Embryonic facial prominence (tissue), 1 donor: ENCODE data around the gene LSM10.

Experiments
- DNase-seq: peaks from one replicate; pipeline ENCODE4 v3.0.0-alpha.2; 2016; ENCODE audit errors: extremely low spot score

LSM10 gene

DNA sequence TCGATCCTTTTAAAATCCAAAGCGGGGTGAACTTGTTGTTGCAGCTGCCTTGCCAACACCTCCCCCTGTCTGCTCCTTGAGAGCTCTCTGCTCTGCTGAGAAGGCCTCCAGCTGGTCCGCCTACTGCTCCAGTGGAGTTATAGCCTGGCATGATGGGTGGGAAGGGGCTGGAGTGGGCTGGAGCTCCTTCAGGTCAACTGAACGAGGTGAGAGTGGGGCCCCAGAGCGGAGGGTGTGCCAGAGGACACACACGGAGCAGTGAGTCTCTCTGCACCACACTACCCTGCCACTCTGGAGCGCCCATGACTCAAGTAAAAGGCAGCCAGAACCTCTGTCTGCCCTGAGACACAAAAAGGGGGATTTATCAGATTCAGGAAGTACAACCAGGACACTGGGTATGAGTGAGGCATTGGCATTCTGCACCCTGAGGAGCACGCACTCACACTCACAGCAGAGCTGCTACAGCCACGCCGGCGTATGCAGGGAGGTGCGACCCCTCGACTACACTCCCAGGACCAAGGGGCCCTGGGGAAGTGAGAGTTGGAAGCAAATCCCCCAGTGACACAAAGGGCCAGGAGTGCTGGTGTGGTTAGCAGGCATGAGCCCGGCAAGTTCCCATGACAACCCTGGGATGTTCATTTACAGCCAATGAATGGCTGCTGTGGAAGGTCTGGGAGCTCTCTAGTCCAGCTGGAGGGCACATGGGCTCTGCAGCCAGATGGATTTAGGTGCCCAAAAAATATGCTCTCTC lies 46.3 kb downstream of the LSM10 start:
- no peak for DNase-seq

DNA sequence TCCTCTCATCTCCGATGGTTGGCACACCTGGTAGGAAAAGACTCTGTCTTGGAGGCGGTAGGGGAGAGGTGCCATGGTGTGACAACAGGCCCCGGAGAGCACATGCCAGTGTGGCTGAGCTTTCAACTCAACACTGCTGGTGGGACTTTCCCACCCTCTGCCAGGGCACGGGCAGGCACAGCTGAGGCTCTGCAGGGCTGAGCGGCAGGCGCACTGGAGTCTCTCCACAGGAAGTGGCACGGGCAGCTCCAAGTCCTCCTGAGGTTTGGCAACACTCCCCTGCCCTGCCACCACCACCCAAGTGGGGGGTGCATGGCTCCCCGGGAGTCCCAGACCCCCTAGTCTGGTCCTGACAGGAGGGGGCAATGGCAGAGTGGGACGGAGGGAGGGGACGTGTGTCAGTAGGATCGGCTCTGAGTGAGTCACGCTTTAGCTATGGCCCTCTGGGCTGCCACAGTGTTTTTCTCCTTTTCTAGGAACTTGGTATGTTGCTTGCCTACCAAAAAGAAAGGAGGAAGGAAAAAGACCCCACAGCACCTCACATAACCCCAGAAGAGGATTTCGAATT lies 47.0 kb downstream of the LSM10 start:
- no peak for DNase-seq

DNA sequence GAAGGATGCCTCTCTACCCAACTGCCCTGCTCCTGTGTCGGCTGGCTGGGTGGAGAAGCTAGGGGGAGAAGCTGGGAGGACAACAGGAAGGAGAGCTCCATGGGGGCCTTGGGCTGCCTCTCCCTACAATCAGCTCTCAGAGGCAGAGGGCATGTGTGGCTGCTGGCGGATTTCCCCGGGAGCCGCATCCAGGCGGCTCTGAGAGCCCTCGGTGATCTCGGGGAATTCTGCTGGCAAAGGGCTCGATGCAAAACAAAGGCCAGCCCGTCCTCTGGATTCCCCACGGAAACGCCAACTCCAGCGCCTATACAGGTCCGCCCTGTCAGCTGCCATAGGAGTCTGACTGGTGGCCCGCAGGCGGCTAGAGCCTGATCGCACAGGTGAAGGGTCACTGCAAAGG lies 47.9 kb downstream of the LSM10 start:
- no peak for DNase-seq

- DNase-seq: no peak
These were observed 48.5 kb downstream of the LSM10 start for GRCh38 chr1:36349241-36349671.

DNA sequence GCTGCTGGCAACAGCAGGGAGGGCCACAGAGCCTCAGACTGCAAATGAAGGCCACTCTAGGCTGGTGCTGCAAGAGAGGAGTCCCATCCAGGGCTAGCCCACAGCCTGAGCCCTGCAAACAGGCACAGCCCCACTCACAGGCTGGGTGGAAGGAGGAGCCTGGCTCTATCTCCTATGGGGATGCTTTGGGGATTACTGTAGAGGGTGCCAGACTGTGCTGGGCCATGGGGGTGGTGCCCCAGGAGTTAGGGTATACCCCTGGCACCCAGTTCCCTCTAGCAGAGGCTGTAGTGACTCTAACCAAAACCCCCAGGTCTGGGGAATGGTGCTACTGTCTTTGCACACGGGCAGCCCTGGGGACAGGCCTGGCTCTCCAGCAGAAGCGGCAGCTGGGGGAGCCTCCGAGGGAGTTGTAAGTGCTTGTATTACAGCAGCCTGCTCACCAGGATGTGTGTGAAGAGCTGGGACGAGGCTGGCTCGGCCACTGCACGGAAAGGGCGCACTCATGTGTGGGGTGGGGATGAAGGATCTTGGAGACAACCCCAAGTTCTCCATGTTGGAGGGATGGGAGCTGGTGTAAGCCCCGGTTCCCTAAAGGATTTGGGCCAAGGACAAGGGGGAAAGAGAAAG lies 50.9 kb downstream of the LSM10 start:
- no peak for DNase-seq

DNA sequence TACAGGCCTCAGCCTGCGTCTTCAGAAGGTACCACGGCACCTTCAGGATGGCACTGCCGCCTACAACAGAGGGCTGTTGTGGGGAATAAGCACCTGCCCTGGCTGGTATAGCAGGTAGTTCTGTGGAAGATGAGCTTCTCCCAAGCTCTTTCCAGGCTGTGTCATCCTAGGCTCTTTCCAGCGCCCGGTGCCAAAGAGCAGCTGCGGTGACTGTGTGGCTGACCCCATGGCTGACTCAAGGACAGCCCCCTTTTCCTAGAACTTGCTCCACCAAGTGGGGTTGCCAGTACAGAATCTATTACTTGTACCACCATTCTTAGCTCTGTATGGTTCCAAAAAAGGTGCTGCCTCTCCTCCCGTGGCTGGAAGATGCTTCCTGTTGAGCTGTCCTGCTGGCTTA lies 52.4 kb downstream of the LSM10 start:
- DNase-seq: no peak

DNA sequence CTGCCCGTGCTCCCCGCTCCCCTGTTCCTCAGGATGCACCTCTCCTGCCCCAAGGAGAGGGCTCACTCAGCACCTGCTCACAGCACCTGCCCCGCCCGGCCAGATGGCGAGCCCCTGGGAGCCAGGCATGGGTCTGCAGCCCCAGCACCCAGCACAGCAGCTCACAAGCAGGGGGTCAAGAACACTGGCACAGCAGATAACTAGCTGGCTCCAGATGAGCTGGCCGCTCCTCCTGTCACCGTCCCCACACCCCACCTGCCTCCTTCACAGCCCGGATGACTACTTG lies 53.4 kb downstream of the LSM10 start:
- DNase-seq: no peak

DNA sequence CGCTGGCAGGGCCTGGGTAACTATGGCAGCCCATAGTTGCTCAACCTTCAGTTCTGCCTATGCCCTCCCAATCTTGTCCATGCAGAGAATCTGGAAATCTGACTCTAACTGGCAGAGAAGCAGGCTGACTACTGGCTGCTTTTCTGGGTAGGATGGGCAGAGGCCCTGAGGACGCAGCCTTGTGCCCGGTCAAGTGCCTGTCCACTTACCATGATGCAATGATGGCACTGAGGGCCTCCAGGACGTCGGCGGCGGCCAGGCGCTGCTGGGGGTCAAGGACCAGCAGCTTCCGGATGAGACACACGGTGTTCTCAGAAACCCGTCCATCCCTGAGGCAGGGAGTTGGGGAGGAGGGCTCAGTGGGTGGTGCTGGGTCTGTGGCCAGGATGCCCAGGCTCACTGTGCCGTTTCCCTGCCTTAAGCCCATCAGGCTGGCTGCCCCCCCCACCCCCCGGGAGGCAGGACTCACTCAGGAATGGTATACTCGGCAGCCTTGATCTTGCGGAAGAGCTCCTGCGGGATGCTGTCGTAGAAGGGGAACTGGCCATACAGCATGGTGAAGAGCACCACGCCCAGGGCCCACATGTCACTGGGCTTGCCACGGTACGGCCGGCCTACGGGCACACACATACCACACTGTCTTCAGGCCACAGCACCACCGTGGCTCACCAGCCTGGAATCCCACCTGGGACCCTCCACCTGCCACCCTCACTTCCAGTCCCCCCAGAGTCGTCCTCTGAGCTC lies 53.9 kb downstream of the LSM10 start:
- no peak for DNase-seq
